Left lobe of liver (tissue), 2 donors: Measurements from ENCODE around the gene SH2B2. TPM values are rescaled to one million over a fixed set of nuclear protein-coding genes. Genes with fewer than 3 reads are reported as not detected.

ENCODE experiments used
- ATAC-seq: fragments of 200-7000 bp; cut with Tn5 transposase; one replicate; pipeline ENCODE4 v1.9.1; 2020; ENCODE audit warnings: mild to moderate bottlenecking, moderate library complexity
- DNase-seq: peaks from one replicate; pipeline ENCODE4 v3.0.0-alpha.2; 2020; ENCODE audit warnings: low spot score
- total RNA-seq: library from RNA; stranded (reverse); gene quantifications from one replicate; pipeline ENCODE4 v1.2.1, GENCODE V29; 2021
- donor health status: DM: no; HTN: no; CAD: no; lungs with moderate emphysema.
- donor health status: DM: no; HTN: yes; CAD: no.

Gene SH2B2
- total RNA-seq, 1 donor from 2014 or later = 3.0 TPM

DNA sequence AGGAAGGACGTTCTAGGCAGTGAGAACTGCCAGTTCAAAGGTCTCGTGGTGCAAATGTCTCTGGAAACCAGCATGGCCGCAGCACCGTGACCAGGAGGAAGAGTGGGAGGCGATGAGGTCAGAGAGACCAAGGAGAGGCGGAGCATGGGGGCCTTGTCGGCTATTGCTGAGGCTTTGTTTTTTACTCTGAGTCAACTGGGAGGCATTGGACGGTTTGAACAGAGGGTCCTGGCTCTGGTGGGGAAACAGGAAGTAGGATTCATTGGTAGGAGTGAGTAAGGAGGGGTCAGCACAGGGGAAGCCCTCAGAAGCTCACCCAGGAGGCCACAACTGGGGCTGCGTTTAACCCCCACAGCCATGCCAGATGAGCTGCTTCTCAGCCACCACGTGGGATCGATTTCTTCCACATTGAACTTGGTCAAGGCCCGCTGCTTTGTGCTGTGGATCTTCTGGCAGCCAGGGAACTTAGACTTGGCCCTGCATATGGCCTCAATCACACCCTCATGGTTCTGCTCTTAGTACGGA, 22.2 kb upstream of the SH2B2 start:
- DNase-seq = no peak
- no peak for ATAC-seq

GRCh38 chr7:102266541-102266940, 20.1 kb upstream of the SH2B2 start:
- no peak for ATAC-seq
- DNase-seq = no peak

- ATAC-seq (no peak), DNase-seq (no peak)
Measured at GRCh38 chr7:102268635-102269034, 18.0 kb upstream of the SH2B2 start.

DNA sequence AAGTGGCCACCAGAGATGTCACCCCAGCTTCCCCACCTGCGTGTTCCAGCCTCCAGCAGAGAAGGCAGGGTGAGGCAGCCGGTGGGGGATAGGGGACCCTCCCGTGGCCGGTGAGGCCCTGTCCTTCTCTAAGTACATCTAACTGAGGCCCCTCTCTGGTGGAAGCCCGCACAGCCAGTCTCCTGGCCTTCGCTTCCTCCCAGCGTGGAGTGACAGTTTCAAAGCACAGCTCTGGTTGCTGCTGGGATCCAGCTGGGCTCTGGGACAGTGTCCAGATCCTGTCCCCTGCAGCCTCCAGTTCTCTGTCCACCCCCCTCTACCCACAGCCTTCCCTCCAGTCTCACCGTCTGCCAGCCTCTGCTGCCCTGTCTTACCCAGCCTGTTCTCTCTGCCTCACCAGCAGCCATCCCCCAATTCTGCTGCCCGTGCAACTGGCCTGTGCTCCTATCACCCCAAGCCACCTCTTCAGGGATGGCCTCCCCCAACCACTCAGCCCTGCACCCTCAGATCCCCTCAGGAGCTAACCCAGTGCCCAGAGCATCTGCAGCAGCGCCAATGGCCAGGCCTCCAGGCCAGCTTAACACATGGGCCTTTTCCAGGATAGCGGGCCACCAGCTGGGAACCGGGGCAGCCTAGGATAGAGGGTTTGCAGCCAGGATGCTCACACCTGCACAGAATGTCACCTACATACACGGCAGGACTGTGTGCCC, 16.3 kb upstream of the SH2B2 start:
- DNase-seq = no peak
- ATAC-seq = no peak

GRCh38 chr7:102271158-102271798, 15.4 kb upstream of the SH2B2 start:
- DNase-seq = no peak
- ATAC-seq = no peak

DNA sequence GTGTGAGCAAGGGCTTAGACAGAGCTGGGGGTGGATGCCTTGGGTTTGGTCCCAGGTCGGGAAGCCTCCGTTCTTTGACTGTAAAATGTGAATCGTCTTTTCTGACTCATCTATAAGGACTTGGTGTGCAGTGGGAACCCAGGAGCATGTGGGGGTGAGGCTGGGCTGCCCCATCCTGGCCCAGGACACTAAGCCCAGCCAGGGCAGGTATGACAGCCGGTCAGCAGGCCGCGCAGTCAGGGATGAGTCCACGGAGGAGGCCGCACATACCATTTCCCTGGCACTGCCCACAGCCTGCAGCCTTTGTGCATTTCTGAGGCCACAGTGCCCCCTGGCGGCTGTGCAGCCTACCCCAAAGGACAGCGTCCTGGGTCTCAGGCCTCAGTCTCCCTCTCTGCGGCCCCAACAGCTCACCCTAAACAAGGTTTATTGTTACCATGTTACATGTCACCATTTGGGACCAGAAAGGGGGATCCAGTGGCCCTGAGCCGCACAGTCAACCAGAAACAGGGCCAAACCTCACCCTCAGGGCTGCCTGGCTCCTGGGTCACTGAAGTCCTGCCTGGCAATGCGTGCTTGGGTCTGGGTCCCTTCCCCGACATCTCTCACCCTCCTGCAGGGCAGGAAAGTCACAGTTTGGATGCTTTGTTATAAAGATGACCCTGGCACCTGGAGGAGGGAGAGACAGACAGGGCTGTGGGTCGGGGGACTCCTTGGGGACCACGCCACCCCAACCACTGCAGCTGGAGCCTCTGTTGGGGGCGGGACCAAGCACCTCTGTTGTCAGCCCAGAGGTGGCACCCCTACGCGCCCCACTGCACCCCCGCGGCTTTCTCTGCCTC, 14.4 kb upstream of the SH2B2 start:
- peak; percentile 98 for ATAC-seq

DNA sequence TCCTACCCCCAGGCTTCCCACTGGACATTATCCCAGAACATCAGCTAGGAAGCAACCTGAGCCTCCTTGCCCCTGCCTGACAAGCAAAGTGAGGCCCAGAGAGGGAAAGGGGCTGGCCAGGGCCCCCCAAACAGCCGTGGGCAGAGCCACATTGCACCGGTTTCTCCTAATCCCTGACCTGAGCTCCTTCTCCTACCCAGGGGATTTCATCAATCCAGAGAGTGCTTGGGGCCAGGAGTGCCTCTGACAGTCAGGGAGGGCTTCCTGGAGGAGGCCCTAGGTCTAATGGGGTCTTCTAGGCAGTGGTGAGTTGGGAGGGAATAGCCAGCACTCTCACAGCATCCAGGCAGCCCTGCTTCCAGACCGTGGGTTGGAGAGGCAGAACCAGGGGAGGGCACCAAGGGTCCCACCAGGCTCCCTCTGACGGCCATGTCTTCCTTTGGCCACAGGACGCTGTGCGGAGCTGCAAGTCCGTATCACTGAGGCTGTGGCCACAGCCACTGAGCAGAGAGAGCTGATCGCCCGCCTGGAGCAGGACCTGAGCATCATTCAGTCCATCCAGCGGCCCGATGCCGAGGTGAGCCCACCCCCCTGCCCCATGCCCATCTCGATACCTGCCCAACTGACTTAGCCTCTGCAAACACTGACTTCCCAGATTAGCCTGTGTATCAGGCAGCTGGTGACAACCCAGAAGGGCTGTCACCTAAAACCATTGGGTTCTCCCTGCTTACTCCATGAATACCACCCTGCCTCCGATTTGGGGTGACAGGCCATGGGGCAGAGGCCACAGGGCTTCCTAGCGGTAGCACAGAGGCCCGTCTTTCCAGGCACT, 13.5 kb upstream of the SH2B2 start:
- ATAC-seq (no peak), DNase-seq (no peak)

More for the DNA sequence above, 14.4 kb upstream of the SH2B2 start:
- DNase-seq = peak; percentile 79

DNA sequence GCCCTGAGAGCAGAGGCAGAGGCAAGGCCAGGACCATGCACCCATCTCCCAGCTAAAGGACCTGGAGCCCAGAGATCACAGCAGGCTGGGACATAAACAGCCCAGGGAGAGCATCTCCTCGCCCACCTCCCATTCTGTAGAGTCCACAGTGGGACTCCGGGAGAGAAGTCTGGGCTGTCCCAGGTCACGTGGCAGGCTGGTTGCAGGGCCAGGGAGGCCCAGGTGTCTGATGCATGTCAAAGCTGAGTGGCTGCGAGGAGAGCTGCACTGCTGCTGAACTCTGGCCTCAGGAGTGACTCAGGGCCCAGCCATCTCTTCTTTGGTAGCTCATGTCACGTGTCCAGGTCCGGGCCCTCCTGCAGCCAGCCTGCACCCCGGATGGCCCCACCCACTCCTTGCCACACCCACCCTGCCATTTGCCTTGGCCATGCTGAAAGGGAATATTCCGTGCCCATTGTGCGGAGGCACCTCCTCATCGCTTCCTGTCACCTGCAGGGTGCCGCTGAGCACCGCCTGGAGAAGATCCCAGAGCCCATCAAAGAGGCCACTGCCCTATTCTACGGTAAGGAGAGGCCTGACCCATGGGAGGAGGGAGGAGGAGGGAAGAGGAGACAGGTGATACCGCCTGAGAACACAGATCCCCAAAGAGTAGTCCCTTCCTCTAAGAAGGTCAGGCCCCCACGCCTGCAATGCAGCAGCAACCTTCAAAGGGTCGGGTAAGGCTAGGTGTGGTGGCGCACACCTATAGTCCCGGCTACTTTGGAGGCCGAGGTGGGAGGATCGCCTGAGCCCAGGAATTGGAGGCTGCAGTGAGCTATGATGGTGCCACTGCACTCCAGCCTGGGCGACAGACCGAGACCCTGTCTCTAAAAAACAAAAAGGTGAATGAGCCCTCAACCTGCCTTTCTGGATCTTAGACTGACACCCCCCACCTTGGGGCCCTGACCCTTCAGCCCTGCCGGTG, 12.6 kb upstream of the SH2B2 start:
- DNase-seq = no peak
- ATAC-seq = no peak

GRCh38 chr7:102275123-102275703, 11.5 kb upstream of the SH2B2 start:
- ATAC-seq = no peak
- no peak for DNase-seq

- ATAC-seq (no peak), DNase-seq (no peak)
Measured at GRCh38 chr7:102277901-102278300, 8.8 kb upstream of the SH2B2 start.

DNA sequence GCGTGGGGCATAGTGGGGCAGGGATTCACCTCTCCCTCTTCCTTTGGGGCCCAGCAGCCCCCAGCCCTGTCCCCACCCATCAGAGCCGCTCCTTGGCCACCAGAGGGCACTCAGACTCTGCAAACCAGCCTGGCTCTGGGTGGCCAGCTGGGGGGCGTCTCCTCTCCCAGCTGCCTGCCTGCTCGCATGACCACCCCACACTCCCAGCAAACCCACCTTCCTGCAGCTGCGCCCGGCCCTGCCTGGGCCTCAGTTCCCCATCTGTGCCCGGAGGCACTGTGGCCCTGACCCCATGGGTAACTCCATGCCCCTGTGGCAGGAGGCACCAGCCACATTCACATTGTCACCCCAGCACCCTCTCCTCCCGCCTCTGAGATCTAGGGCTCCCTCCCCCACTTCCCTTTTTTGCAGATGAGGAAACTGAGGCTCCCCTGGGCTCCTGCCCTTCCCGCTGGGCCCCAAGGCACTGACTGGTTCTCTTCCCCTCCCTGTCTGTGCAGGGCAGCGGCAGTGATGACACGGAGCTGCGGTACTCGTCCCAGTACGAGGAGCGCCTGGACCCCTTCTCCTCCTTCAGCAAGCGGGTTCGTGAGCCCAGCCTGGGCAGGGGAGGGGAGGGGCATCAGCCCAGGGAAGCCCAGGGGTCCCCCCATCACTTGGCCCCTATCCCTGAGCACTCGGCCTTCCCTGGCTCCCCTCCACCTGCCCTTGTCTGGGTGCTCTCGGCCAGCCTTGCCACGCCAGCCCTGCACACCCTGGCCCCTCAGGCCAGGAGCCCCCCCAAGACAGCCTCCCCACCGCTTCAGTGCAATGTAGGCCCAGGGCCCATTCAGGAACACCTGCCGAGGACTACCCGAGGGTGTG, 6.9 kb upstream of the SH2B2 start:
- no peak for DNase-seq
- ATAC-seq = peak; percentile 77

DNA sequence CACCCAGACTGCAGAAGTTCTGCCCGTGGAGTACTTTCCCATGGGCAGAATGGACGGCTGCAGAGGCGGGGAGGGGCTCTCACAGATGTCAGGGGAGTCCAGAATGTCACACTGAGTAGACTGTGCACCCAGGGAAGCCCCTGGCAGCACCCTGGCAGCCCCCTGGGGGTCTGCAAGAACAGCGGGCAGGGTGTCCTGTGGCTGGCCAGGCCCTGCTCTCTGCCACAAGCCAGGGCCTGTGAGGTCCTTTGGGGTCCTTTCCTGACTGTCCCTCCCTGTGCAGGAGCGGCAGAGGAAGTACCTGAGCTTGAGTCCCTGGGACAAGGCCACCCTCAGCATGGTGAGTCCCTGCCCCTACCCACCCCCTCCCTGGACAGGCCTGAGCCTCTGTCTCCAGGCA, 6.1 kb upstream of the SH2B2 start:
- DNase-seq = no peak
- ATAC-seq = no peak

DNA sequence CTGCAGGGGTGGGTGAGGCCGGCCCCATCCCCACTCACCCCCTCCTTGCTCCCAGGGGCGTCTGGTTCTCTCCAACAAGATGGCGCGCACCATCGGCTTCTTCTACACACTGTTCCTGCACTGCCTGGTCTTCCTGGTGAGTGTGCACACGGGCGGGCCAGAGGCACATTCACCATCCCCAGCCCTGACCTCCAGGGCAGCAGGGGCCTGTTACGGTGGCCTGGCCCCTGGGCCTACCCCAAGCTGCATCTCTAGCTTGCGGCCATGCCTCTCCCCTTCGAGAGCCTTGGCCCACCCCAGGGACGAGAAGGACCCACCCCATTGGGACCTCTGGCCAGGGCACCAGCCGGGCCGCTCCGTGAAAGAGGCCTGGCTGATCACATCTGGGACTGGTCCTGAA, 4.9 kb upstream of the SH2B2 start:
- no peak for ATAC-seq

DNA sequence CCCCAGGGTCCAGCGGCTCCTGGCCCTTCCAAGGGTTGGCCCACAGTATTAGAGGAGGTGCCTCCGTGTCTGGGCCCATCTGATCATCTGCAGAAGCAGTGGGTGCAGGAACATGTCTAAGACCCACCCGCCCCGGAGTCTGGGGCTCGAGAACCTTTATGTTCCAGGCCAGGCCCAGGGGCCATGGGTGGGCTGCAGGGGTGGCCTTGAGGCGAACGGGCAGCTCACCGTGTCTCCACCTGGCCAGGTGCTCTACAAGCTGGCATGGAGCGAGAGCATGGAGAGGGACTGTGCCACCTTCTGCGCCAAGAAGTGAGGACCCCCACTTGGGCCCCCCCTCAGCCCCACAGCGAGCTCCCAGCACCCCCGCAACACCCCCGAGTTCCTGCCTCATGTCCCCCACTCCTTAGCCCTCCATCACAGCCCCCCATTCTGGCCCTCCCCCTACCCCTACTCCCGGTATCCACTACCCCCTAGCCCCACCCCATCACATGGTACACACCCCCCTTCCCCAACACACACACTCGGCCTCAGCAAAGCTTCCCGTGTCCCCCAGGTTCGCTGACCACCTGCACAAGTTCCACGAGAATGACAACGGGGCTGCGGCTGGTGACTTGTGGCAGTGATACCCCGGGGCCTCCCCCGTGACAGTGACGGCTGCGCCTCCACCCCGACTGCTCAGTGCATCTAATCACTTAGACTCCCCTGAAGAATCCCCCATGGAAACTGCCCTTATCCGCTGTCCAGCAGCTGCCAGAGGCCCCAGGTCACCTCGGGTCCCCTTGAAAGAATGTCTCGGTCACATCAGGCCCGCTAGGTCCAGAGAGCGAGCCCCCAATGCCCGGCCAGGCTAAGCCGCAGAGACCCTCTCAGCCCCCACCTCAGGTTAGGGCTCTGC, 4.0 kb upstream of the SH2B2 start:
- ATAC-seq (no peak), DNase-seq (no peak)

More for the DNA sequence above, 4.9 kb upstream of the SH2B2 start:
- DNase-seq = no peak

DNA sequence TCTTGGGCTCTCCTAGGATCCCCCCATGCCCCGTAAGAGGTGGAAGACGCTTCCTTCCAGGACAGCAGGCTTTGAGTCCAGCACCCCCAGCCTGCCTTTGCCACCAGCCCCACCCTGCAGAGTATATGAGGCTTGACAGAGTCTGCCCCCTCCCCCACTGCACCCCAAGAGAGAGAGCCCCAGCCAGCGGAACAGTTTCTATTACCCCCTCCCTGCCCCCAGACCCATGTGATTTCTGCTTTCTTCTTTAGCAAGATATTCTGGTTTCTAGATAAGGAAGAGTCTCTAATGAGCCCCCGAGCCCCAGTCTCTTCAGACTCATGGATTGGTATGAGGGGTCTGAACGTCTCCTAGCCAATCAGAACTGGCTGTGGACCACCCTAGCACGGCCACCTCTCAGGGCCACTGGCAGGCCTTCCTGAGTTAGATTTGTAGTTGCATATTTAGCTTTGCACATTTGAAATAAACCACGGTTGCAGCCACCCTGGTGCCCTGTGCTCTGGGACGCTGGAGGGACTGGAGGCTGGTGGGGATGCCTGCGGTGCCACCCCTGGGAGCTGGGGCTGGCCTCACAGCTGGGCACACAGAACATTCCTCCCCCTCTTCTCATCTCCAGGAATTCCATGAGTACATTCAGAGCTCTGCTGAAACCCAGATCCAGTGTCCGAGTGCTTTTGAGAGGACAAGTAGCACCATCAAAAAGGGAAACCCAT, 3.0 kb upstream of the SH2B2 start:
- DNase-seq (no peak), ATAC-seq (no peak)

DNA sequence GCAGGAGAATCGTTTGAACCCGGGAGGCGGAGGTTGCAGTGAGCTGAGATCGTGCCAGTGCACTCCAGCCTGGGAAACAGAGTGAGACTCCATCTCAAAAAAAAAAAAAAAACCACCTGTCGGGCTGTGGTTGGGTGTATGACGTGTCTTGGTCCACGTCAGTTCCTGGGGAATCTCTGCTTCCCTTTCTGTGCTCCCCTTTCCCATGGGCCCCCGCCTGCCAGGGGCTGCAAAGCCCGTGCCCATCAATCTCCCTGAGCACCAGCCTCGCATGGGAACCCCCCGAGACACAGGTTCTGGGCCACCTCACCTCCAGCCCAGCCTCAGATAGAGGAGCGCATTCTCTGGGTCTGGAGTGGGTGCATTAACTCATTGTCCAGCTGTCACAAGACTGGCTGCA, 2.3 kb upstream of the SH2B2 start:
- ATAC-seq (no peak), DNase-seq (no peak)
